HepG2 (cell line): ENCODE results near the gene SCAF4. TPM values are rescaled to one million over a fixed set of nuclear protein-coding genes. Genes with fewer than 3 reads are reported as not detected.

ENCODE experiments used
- RCOR2 ChIP-seq: IDR thresholded peaks from 2 replicates; pipeline ENCODE4 v1.6.1; 2016; ENCODE audit warnings: missing biosample characterization, missing genetic modification reagents
- ZC3H4 ChIP-seq: sonication (generic); formaldehyde crosslinking; IDR thresholded peaks from 2 replicates; pipeline ENCODE4 v1.4.0; 2020; ENCODE audit warnings: missing genetic modification reagents, borderline replicate concordance
- ZNF143 ChIP-seq: sonication (generic); formaldehyde crosslinking; IDR thresholded peaks from 2 replicates; pipeline ENCODE4 v1.4.0; 2020; ENCODE audit warnings: missing genetic modification reagents
- polyA plus RNA-seq, 8 experiments: library from polyadenylated mRNA; depleted of rRNA in 3 of 8; stranded (reverse) in 7 of 8; unstranded in 1 of 8; fragments of >200 nt; fragmentation: Illumina TruSeq in 4 of 8; extraction: Trizol in 4 of 8; gene quantifications; 2 replicates each; pipeline versions ENCODE4 v1.2.1 to v1.2.3, GENCODE V29; 2011 to 2016; ENCODE audit warnings: low read depth in 4 of 8, missing spikeins in 1 of 8, mixed read lengths in 1 of 8; ENCODE audit not compliant: insufficient read depth in 1 of 8
- total RNA-seq, 5 experiments: library from RNA; depleted of rRNA; stranded (reverse); fragments of >200 nt; fragmentation: Illumina TruSeq; extraction: Trizol; gene quantifications; 2 replicates each; pipeline ENCODE4 v1.2.3, GENCODE V29; 2016; ENCODE audit warnings: low read depth in 1 of 5
- TF ChIP-seq, protein P1 (sequence below): sonication (generic); formaldehyde crosslinking; IDR thresholded peaks from 2 replicates; pipeline ENCODE4 v1.9.0; 2022; ENCODE audit warnings: low read depth, missing genetic modification reagents
- TF ChIP-seq, protein P2 (sequence below): sonication (generic); formaldehyde crosslinking; IDR thresholded peaks from 2 replicates; pipeline ENCODE4 v1.8.1; 2022; ENCODE audit warnings: mild to moderate bottlenecking, missing genetic modification reagents
- TF ChIP-seq, protein P3 (sequence below): sonication (generic); formaldehyde crosslinking; IDR thresholded peaks from 2 replicates; pipeline ENCODE4 v1.4.0; 2020; ENCODE audit warnings: low read depth, mild to moderate bottlenecking, missing genetic modification reagents
- TF ChIP-seq, protein P4 (sequence below): sonication (generic); formaldehyde crosslinking; IDR thresholded peaks from 2 replicates; pipeline ENCODE4 v1.4.0; 2020; ENCODE audit warnings: mild to moderate bottlenecking, missing genetic modification reagents, borderline replicate concordance

SCAF4 gene
- total and polyA plus RNA-seq, 2 of the 13 experiments (the other 11 are each of a cell fraction or from before 2014, with no cell fraction given) = 9.1 to 11.5 TPM

DNA sequence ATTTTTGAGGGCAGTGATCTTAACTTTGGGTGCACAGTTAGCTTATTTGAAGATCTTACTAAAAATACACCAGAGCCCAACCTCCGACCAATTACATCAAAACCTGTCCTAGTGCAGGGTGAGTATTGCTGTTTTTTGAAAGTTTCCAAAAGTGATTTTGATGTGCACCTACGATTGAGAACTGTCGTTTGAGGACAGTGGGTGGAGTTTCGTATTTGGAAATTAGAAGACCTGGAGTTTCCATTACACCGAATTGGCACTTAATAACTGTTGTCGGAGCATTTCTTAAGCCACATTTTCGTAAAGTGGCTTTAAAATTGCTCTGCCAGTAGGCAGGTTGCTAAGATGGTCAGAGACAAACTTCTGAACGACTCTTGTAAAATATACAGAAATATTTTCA, 71.3 kb downstream of the SCAF4 start (continued):
- TF ChIP-seq, protein P1, sequence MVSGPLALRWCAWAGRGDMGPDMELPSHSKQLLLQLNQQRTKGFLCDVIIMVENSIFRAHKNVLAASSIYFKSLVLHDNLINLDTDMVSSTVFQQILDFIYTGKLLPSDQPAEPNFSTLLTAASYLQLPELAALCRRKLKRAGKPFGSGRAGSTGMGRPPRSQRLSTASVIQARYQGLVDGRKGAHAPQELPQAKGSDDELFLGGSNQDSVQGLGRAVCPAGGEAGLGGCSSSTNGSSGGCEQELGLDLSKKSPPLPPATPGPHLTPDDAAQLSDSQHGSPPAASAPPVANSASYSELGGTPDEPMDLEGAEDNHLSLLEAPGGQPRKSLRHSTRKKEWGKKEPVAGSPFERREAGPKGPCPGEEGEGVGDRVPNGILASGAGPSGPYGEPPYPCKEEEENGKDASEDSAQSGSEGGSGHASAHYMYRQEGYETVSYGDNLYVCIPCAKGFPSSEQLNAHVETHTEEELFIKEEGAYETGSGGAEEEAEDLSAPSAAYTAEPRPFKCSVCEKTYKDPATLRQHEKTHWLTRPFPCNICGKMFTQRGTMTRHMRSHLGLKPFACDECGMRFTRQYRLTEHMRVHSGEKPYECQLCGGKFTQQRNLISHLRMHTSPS (CRISPR knock-in tag) = no peak
- no peak for TF ChIP-seq ZC3H4
- TF ChIP-seq, protein P2, sequence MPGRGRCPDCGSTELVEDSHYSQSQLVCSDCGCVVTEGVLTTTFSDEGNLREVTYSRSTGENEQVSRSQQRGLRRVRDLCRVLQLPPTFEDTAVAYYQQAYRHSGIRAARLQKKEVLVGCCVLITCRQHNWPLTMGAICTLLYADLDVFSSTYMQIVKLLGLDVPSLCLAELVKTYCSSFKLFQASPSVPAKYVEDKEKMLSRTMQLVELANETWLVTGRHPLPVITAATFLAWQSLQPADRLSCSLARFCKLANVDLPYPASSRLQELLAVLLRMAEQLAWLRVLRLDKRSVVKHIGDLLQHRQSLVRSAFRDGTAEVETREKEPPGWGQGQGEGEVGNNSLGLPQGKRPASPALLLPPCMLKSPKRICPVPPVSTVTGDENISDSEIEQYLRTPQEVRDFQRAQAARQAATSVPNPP = no peak
- TF ChIP-seq, protein P3, sequence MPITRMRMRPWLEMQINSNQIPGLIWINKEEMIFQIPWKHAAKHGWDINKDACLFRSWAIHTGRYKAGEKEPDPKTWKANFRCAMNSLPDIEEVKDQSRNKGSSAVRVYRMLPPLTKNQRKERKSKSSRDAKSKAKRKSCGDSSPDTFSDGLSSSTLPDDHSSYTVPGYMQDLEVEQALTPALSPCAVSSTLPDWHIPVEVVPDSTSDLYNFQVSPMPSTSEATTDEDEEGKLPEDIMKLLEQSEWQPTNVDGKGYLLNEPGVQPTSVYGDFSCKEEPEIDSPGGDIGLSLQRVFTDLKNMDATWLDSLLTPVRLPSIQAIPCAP (CRISPR knock-in tag) = no peak
- no peak for TF ChIP-seq ZNF143 (CRISPR knock-in tag)
- TF ChIP-seq, protein P4, sequence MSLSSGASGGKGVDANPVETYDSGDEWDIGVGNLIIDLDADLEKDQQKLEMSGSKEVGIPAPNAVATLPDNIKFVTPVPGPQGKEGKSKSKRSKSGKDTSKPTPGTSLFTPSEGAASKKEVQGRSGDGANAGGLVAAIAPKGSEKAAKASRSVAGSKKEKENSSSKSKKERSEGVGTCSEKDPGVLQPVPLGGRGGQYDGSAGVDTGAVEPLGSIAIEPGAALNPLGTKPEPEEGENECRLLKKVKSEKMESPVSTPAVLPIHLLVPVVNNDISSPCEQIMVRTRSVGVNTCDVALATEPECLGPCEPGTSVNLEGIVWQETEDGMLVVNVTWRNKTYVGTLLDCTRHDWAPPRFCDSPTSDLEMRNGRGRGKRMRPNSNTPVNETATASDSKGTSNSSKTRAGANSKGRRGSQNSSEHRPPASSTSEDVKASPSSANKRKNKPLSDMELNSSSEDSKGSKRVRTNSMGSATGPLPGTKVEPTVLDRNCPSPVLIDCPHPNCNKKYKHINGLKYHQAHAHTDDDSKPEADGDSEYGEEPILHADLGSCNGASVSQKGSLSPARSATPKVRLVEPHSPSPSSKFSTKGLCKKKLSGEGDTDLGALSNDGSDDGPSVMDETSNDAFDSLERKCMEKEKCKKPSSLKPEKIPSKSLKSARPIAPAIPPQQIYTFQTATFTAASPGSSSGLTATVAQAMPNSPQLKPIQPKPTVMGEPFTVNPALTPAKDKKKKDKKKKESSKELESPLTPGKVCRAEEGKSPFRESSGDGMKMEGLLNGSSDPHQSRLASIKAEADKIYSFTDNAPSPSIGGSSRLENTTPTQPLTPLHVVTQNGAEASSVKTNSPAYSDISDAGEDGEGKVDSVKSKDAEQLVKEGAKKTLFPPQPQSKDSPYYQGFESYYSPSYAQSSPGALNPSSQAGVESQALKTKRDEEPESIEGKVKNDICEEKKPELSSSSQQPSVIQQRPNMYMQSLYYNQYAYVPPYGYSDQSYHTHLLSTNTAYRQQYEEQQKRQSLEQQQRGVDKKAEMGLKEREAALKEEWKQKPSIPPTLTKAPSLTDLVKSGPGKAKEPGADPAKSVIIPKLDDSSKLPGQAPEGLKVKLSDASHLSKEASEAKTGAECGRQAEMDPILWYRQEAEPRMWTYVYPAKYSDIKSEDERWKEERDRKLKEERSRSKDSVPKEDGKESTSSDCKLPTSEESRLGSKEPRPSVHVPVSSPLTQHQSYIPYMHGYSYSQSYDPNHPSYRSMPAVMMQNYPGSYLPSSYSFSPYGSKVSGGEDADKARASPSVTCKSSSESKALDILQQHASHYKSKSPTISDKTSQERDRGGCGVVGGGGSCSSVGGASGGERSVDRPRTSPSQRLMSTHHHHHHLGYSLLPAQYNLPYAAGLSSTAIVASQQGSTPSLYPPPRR (CRISPR knock-in tag) = no peak
- TF ChIP-seq RCOR2 = no peak
